HG02610 (cell line): ENCODE results near the gene NAB2.
"Not testable (repeated sequence)": the region's sequence is repeated elsewhere in the genome, so short reads cannot be mapped to it uniquely, and the experiment has no call there.

ENCODE experiments used
- ATAC-seq: cut with Tn5 transposase; IDR thresholded peaks from one replicate; pipeline ENCODE4 v1.9.1; 2021; ENCODE audit warnings: mild to moderate bottlenecking, moderate library complexity; ENCODE audit not compliant: unreplicated experiment

Gene NAB2

GRCh38 chr12:57088354-57089270 is at the start of gene NAB2:
Gene NAB2, plus strand, starts transcription at chr12:57089114. Its CDS starts 158 bp downstream, at chr12:57089272.
- ATAC-seq: peak; percentile 64

- ATAC-seq: no peak
Observed at GRCh38 chr12:57040211-57040610, 48.7 kb upstream of the NAB2 start.

GRCh38 chr12:57040750-57041149 is 48.2 kb upstream of the NAB2 start:
- ATAC-seq: no peak

- no peak for ATAC-seq
Observed at GRCh38 chr12:57042695-57043094, 46.2 kb upstream of the NAB2 start.

GRCh38 chr12:57044468-57044867 is 44.4 kb upstream of the NAB2 start:
- ATAC-seq: no peak

- ATAC-seq: no peak
Observed at GRCh38 chr12:57044889-57045288, 44.0 kb upstream of the NAB2 start.

- no peak for ATAC-seq
Observed at GRCh38 chr12:57046086-57046791, 42.7 kb upstream of the NAB2 start.

- ATAC-seq: peak; percentile 44
Observed at GRCh38 chr12:57046947-57047890, 41.7 kb upstream of the NAB2 start.

GRCh38 chr12:57047981-57048380 is 40.9 kb upstream of the NAB2 start:
- ATAC-seq: no peak

GRCh38 chr12:57048423-57049118 is 40.3 kb upstream of the NAB2 start:
- no peak for ATAC-seq

- ATAC-seq: no peak
Observed at GRCh38 chr12:57049119-57049446, 39.8 kb upstream of the NAB2 start.

- ATAC-seq: no peak
Observed at GRCh38 chr12:57049890-57050289, 39.0 kb upstream of the NAB2 start, which contains the start of gene MYO1A. Gene MYO1A, minus strand, starts transcription at chr12:57050129. Its CDS starts 1,806 bp downstream, at chr12:57048323.

- no peak for ATAC-seq
Observed at GRCh38 chr12:57051011-57051410, 37.9 kb upstream of the NAB2 start.

GRCh38 chr12:57053146-57053545 is 35.8 kb upstream of the NAB2 start:
- not testable (repeated sequence) for ATAC-seq

- not testable (repeated sequence) for ATAC-seq
Observed at GRCh38 chr12:57053901-57054300, 35.0 kb upstream of the NAB2 start.

- no peak for ATAC-seq
Observed at GRCh38 chr12:57055824-57056223, 33.1 kb upstream of the NAB2 start.

- ATAC-seq: no peak
Observed at GRCh38 chr12:57057067-57057751, 31.7 kb upstream of the NAB2 start.

GRCh38 chr12:57058454-57058853 is 30.5 kb upstream of the NAB2 start:
- no peak for ATAC-seq

GRCh38 chr12:57063991-57064685 is 24.8 kb upstream of the NAB2 start:
- peak; percentile 85 for ATAC-seq
